KMS-11 (cell line): ENCODE results near the gene PAF1.
"Not testable (repeated sequence)": the region's sequence is repeated elsewhere in the genome, so short reads cannot be mapped to it uniquely, and the experiment has no call there.

Source experiments
- H2AFZ ChIP-seq: fragments of 200-600 bp; sonication (generic); 2 replicates; pipeline ENCODE4 v1.6.1; 2016; ENCODE audit warnings: antibody characterized with exemption, mixed run types, low read depth
- H3K27ac ChIP-seq: fragments of 200-600 bp; sonication (generic); 2 replicates; pipeline ENCODE4 v1.6.1; 2016; ENCODE audit warnings: mild to moderate bottlenecking, mixed run types
- H3K27me3 ChIP-seq: fragments of 200-600 bp; sonication (generic); 2 replicates; pipeline ENCODE4 v1.6.1; 2017; ENCODE audit warnings: mild to moderate bottlenecking, low read depth, mixed run types, moderate library complexity; ENCODE audit not compliant: insufficient read depth
- H3K36me3 ChIP-seq: fragments of 200-600 bp; sonication (generic); 2 replicates; pipeline ENCODE4 v1.6.1; 2017; ENCODE audit warnings: mild to moderate bottlenecking, mixed run types; ENCODE audit not compliant: insufficient read depth
- H3K4me1 ChIP-seq: fragments of 200-600 bp; sonication (generic); 2 replicates; pipeline ENCODE4 v1.6.1; 2016; ENCODE audit warnings: mild to moderate bottlenecking, low read depth, mixed run types; ENCODE audit not compliant: poor library complexity, severe bottlenecking
- H3K4me2 ChIP-seq: fragments of 200-600 bp; sonication (generic); 2 replicates; pipeline ENCODE4 v1.7.0; 2016; ENCODE audit warnings: mild to moderate bottlenecking, mixed run types
- H3K4me3 ChIP-seq: fragments of 200-600 bp; sonication (generic); IDR thresholded peaks from 2 replicates; pipeline ENCODE4 v1.6.1; 2017; ENCODE audit warnings: low read depth, low read length, mixed read lengths; ENCODE audit not compliant: insufficient read depth
- H3K79me2 ChIP-seq: fragments of 200-600 bp; sonication (generic); 2 replicates; pipeline ENCODE4 v1.6.1; 2016; ENCODE audit warnings: low read depth, mixed run types; ENCODE audit not compliant: insufficient read depth
- H3K9ac ChIP-seq: fragments of 200-600 bp; sonication (generic); 2 replicates; pipeline ENCODE4 v1.6.1; 2016; ENCODE audit warnings: mild to moderate bottlenecking, mixed run types
- H4K20me1 ChIP-seq: fragments of 200-600 bp; sonication (generic); 2 replicates; pipeline ENCODE4 v1.6.1; 2016; ENCODE audit warnings: mild to moderate bottlenecking, mixed run types; ENCODE audit not compliant: insufficient read depth
- TF ChIP-seq, protein P1 (sequence below): fragments of 200-600 bp; sonication (generic); conservative IDR thresholded peaks from 2 replicates; pipeline ENCODE4 v1.6.1; 2017; ENCODE audit warnings: low read depth, mild to moderate bottlenecking, antibody characterized with exemption, low read length, moderate library complexity, mixed read lengths

PAF1 gene

DNA sequence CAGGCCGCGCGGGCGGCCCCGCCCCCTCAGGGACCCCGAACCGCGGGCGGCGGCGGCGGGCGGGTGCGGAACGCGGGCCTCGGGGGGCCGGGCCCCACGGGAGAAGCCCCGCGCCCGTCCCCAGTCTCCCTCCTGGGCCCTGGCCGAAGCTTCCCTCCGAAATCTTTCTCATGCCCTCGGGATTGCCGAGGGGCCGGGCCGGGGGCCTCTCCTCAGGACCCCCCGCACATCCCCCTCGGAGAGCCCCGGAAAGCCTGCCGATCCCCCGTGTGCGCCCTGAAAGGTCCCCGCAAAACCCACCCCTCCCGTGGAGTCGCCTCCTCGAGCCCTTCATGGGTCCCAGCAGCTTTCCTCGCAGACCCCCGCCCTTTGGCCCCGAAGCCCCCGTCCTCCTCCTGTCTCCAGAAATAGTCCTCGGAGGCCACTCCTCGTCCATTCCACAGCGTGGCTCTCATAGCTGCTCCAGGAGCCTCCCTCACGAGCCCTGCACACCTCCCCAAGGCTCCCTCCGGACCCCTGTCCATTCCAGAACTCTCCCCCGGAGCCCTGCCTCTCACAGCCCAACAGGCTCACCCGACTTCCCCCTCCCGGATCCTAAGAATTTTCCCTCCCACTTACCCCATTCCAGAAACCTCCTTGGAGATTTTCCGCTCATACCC is 48.1 kb downstream of the PAF1 start:
- H3K4me3 ChIP-seq, result no peak overlapping the region
- peaks cover 58% of the 10 kb centered on the region for H3K4me1 ChIP-seq
- no peaks in the 10 kb centered on the region for H3K36me3 ChIP-seq
- no peak overlapping the region for H2AFZ ChIP-seq
- no peaks in the 10 kb centered on the region for H3K27me3 ChIP-seq
- TF ChIP-seq, protein P1, sequence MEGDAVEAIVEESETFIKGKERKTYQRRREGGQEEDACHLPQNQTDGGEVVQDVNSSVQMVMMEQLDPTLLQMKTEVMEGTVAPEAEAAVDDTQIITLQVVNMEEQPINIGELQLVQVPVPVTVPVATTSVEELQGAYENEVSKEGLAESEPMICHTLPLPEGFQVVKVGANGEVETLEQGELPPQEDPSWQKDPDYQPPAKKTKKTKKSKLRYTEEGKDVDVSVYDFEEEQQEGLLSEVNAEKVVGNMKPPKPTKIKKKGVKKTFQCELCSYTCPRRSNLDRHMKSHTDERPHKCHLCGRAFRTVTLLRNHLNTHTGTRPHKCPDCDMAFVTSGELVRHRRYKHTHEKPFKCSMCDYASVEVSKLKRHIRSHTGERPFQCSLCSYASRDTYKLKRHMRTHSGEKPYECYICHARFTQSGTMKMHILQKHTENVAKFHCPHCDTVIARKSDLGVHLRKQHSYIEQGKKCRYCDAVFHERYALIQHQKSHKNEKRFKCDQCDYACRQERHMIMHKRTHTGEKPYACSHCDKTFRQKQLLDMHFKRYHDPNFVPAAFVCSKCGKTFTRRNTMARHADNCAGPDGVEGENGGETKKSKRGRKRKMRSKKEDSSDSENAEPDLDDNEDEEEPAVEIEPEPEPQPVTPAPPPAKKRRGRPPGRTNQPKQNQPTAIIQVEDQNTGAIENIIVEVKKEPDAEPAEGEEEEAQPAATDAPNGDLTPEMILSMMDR, result no peak
- H3K4me2 ChIP-seq, result peak overlapping the region; percentile 81
- H3K9ac ChIP-seq, result peak overlapping the region; percentile 88
- peak overlapping the region; percentile 33; the same call in 1 of the 2 replicates for H3K27ac ChIP-seq
- no peaks in the 10 kb centered on the region for H4K20me1 ChIP-seq
- H3K79me2 ChIP-seq, result peaks cover 39% of the 10 kb centered on the region

GRCh38 chr19:39341719-39342604 is 48.9 kb downstream of the PAF1 start, which contains the start of gene SAMD4B:
Gene SAMD4B (plus strand): TSS chr19:39342421. CDS start chr19:39356894, 14,473 bp downstream.
- H3K27ac ChIP-seq, result peak within 1 kb of the TSS; percentile 51
- TF ChIP-seq, protein P1, result peak; percentile 48
- H3K4me1 ChIP-seq, result peaks cover 51% of the 10 kb centered on the region
- H3K79me2 ChIP-seq, result peaks cover 39% of the 10 kb centered on the region
- H3K36me3 ChIP-seq, result no peaks in the 10 kb centered on the region
- H3K4me3 ChIP-seq, result no peak within 1 kb of the TSS
- H3K9ac ChIP-seq, result peak within 1 kb of the TSS; percentile 88
- H3K27me3 ChIP-seq, result no peaks in the 10 kb centered on the region
- peak within 1 kb of the TSS; percentile 72 for H2AFZ ChIP-seq
- peak within 1 kb of the TSS; percentile 99 for H3K4me2 ChIP-seq
- no peaks in the 10 kb centered on the region for H4K20me1 ChIP-seq

DNA sequence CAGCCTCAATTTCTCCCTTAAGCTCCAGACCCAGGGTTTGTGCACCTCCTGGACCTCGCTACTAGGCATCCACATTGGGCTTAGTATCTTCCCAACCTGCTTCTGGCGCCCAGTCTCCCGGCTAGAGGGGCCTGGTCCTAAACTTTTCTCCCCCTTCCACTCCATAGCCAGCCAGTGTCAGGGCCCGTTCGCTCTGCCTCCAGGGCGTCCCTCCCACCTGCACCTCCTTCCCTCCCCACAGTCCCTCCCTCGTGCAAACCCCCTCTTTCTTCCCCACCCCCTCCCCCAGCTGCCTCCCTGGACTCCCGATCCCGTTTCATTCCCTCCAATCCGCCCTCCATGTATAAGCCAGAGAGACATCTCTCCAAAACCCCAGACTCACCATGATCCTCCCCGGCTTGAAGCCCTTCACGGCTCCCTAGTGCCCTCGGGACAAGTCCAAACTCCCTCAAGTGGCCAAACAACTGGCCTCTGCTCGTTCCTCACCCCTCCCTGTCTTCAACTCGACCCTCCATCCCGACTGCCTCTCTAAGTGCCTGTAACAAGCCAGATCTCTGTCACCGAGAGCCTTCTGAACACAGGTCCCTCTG is 49.7 kb downstream of the PAF1 start:
- TF ChIP-seq, protein P1, result no peak
- Histone ChIP-seq H4K20me1 (no peaks in the 10 kb centered on the region), H3K4me3 (no peak overlapping the region), H3K4me2 (peak overlapping the region; percentile 99), H3K27me3 (no peaks in the 10 kb centered on the region), H3K9ac (peak overlapping the region; percentile 48; the same call in 1 of the 2 replicates), H3K36me3 (no peaks in the 10 kb centered on the region), H3K27ac (peak overlapping the region; percentile 51), H3K4me1 (peaks cover 51% of the 10 kb centered on the region), H3K79me2 (peaks cover 35% of the 10 kb centered on the region), H2AFZ (peak overlapping the region; percentile 72)

DNA sequence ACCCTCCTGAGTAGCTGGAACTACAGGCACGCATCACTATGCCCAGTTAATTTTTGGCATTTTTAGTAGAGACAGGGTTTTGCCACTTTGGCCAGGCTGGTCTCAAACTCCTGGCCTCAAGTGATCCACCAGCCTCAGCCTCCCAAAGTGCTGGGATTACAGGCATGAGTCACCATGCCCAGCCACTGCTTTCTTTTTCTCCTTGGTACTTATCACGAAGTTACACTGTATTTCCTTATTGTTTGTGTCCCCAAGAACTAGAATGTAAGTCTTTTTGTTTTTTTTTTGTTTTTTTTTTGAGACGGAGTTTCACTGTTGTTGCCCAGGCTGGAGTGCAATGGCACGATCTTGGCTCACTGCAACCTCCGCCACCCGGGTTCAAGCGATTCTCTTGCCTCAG is 50.8 kb downstream of the PAF1 start:
- H3K27me3 ChIP-seq, H3K4me3 ChIP-seq, H2AFZ ChIP-seq, H3K9ac ChIP-seq, H3K27ac ChIP-seq, H3K36me3 ChIP-seq, H4K20me1 ChIP-seq: not testable (repeated sequence)
- Histone ChIP-seq H3K79me2 (peaks cover 27% of the 10 kb centered on the region), H3K4me2 (peak overlapping the region; percentile 99; the same call in 1 of the 2 replicates), H3K4me1 (peaks cover 47% of the 10 kb centered on the region)
